HFFc6 (cell line): ENCODE results near the gene ARPC4. TPM values are rescaled to one million over a fixed set of nuclear protein-coding genes. Genes with fewer than 3 reads are reported as not detected.

Experiments used
- DNase-seq: peaks from one replicate; pipeline ENCODE4 v3.0.0-alpha.2; 2018
- H3K27ac Mint-ChIP-seq: 2 replicates; pipeline ENCODE4 v1.8.0; 2020; ENCODE audit warnings: mild to moderate bottlenecking, mixed read lengths
- H3K27me3 Mint-ChIP-seq: 2 replicates; pipeline ENCODE4 v1.8.0; 2021; ENCODE audit warnings: mild to moderate bottlenecking, moderate library complexity, mixed read lengths; ENCODE audit not compliant: insufficient read depth
- H3K36me3 Mint-ChIP-seq: 2 replicates; pipeline ENCODE4 v1.8.0; 2021; ENCODE audit warnings: low read depth, mixed read lengths
- H3K4me1 Mint-ChIP-seq: 2 replicates; pipeline ENCODE4 v1.8.0; 2020; ENCODE audit warnings: low read depth, mixed read lengths
- H3K4me3 Mint-ChIP-seq: 2 replicates; pipeline ENCODE4 v1.8.0; 2020; ENCODE audit warnings: mild to moderate bottlenecking, moderate library complexity, mixed read lengths
- H3K9me3 Mint-ChIP-seq: 2 replicates; pipeline ENCODE4 v1.8.0; 2020; ENCODE audit warnings: mild to moderate bottlenecking, mixed read lengths
- CTCF ChIP-seq: fragments of 200-600 bp; sonication (generic); IDR thresholded peaks from 2 replicates; pipeline ENCODE4 v1.5.0; 2021; ENCODE audit warnings: antibody characterized with exemption, mild to moderate bottlenecking
- total RNA-seq, 6 experiments: library from RNA; stranded (reverse); fragmentation: NEBNext Ultra II Directional; extraction: Animal tissue kit (Norgen Biotek cat#: 25700); gene quantifications; 2 replicates in 1 of 6; 3 replicates in 5 of 6; pipeline ENCODE4 v1.2.3, GENCODE V29; 2021

Gene ARPC4
- total RNA-seq, 6 experiments from 2014 or later = 252 to 303 (median 266) TPM

GRCh38 chr3:9793161-9793781 is 389 bp downstream of the ARPC4 start:
- H3K27me3 Mint-ChIP-seq = peaks cover 2% of the 10 kb centered on the region

GRCh38 chr3:9794400-9794799 is 1.5 kb downstream of the ARPC4 start:
- no peak for DNase-seq
- Mint-ChIP-seq H3K4me3 (peak overlapping the region; percentile 94), H3K36me3 (peaks cover 42% of the 10 kb centered on the region), H3K27ac (peak overlapping the region; percentile 57; the same call in 1 of the 2 replicates), H3K27me3 (peaks cover 2% of the 10 kb centered on the region), H3K4me1 (peaks cover 47% of the 10 kb centered on the region), H3K9me3 (no peaks in the 10 kb centered on the region)
- no peak for TF ChIP-seq CTCF

More at GRCh38 chr3:9793161-9793781, 389 bp downstream of the ARPC4 start:
- Mint-ChIP-seq H3K9me3 (no peaks in the 10 kb centered on the region), H3K27ac (peak overlapping the region; percentile 100), H3K4me3 (peak overlapping the region; percentile 94), H3K4me1 (peaks cover 47% of the 10 kb centered on the region), H3K36me3 (peaks cover 47% of the 10 kb centered on the region)
- no peak for TF ChIP-seq CTCF
- DNase-seq = peak; percentile 53

GRCh38 chr3:9795207-9795606 is 2.3 kb downstream of the ARPC4 start:
- Mint-ChIP-seq H3K36me3 (peaks cover 41% of the 10 kb centered on the region), H3K9me3 (no peaks in the 10 kb centered on the region), H3K4me3 (peak overlapping the region; percentile 71), H3K27me3 (peaks cover 2% of the 10 kb centered on the region), H3K4me1 (peaks cover 45% of the 10 kb centered on the region), H3K27ac (peak overlapping the region; percentile 58; the same call in 1 of the 2 replicates)
- no peak for DNase-seq
- TF ChIP-seq CTCF = no peak

- H3K27me3 Mint-ChIP-seq = no peaks in the 10 kb centered on the region; the same call in none of the 2 replicates
- 0 out of 2 replicates have a peak overlapping the region, but pooled peaks have one; percentile 12 for H3K27ac Mint-ChIP-seq
- no peak overlapping the region for H3K4me3 Mint-ChIP-seq
- no peak for DNase-seq
- H3K36me3 Mint-ChIP-seq = peaks cover 37% of the 10 kb centered on the region
- H3K9me3 Mint-ChIP-seq = no peaks in the 10 kb centered on the region
- peaks cover 27% of the 10 kb centered on the region for H3K4me1 Mint-ChIP-seq
- TF ChIP-seq CTCF = no peak
Measured at GRCh38 chr3:9797196-9797945, 4.5 kb downstream of the ARPC4 start.

- Mint-ChIP-seq H3K27ac (no peak overlapping the region), H3K36me3 (peaks cover 23% of the 10 kb centered on the region), H3K4me3 (no peak overlapping the region), H3K9me3 (no peaks in the 10 kb centered on the region), H3K4me1 (peaks cover 16% of the 10 kb centered on the region), H3K27me3 (peaks cover 4% of the 10 kb centered on the region; the same call in 1 of the 2 replicates)
- DNase-seq = no peak
- TF ChIP-seq CTCF = peak; percentile 67
Measured at GRCh38 chr3:9800529-9800928, 7.6 kb downstream of the ARPC4 start.
